Measurements from ENCODE around the gene EVI2A. TPM values are rescaled to one million over a fixed set of nuclear protein-coding genes. Genes with fewer than 3 reads are reported as not detected.
A peak's percentile ranks its signal among the peaks of the same experiment; 100 is the strongest.

Gene EVI2A, protein sequence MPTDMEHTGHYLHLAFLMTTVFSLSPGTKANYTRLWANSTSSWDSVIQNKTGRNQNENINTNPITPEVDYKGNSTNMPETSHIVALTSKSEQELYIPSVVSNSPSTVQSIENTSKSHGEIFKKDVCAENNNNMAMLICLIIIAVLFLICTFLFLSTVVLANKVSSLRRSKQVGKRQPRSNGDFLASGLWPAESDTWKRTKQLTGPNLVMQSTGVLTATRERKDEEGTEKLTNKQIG
- total RNA-seq = 100 to 1,000 TPM; 133 to 139 TPM
- 10 to 100 TPM; 70.1 to 76.9 TPM for polyA plus RNA-seq

- H3K27me3 ChIP-seq (ENCODE audit: insufficient read depth, low read length) = no peaks in the 10 kb centered on the region
- CTCF ChIA-PET (ENCODE audit: partially characterized antibody) = interaction anchor here (1.8 kb wide), 1 partner anchor 8 kb away, joined by 7 read pairs; the partner anchor contains the start of gene EVI2B
- Mint-ChIP-seq H3K4me3 (peak within 1 kb of the TSS; percentile 80 to 95 (median 90)), H3K27me3 (no peaks in the 10 kb centered on the region), H3K36me3 (peaks cover 22 to 31% of the 10 kb centered on the region in 2 donors), H3K4me1 (peaks cover 19 to 45% (median 26%) of the 10 kb centered on the region in 4 donors), H3K9me3 (no peaks in the 10 kb centered on the region), H3K27ac (peak within 1 kb of the TSS; percentile 91 to 98 (median 95))
- intact Hi-C loops (cut with micrococcal nuclease) = loop anchor here (1.0 to 5.0 kb wide), 6 partner anchors 11 to 104 kb away; no protein-coding TSS in a partner anchor
- no peaks in the 10 kb centered on the region for H3K36me3 ChIP-seq (ENCODE audit: insufficient read depth, low read length)
- POLR2A ChIA-PET (ENCODE audit: partially characterized antibody) = interaction anchor here (0.6 to 8.2 kb wide), 5 partner anchors 12 to 1154 kb away, joined by 3 to 197 read pairs (median 3); partner anchors contain the start of gene EVI2B
- DNase-seq = peak; percentile 83 to 96 (median 88)
- H3K4me3 ChIP-seq (ENCODE audit: low read length in 2 of 2) = peak within 1 kb of the TSS; percentile 87 to 92
- H3K9me3 ChIP-seq (ENCODE audit: control insufficient read depth in 1 of 2, low read length in 2 of 2) = no peaks in the 10 kb centered on the region
- peaks cover 24% of the 10 kb centered on the region for H3K4me1 ChIP-seq (ENCODE audit: insufficient read depth, low read length)
- H3K27ac ChIP-seq (ENCODE audit: low read depth, low read length) = peak within 1 kb of the TSS; percentile 73
Measured at GRCh38 chr17:31321481-31321880, at the start of gene EVI2A. TSS of gene EVI2A (minus strand) at chr17:31321622. CDS start at chr17:31319013, 2,609 bp downstream.

GRCh38 chr17:31369266-31369665 is 47.8 kb upstream of the EVI2A start:
- POLR2A ChIA-PET (ENCODE audit: partially characterized antibody) = interaction anchor here (0.9 kb wide), 1 partner anchor 12 kb away, joined by 3 read pairs; no protein-coding TSS in a partner anchor
- H3K27ac Mint-ChIP-seq = peak overlapping the region in 3 of 7 donors; percentile 5 to 52 (median 35)
- DNase-seq = no peak

GRCh38 chr17:31366088-31366487 is 44.7 kb upstream of the EVI2A start:
- H3K27ac ChIP-seq (ENCODE audit: low read depth, low read length) = no peak overlapping the region
- Mint-ChIP-seq H3K27ac (peak overlapping the region in 1 of 7 donors; percentile 2), H3K9me3 (no peaks in the 10 kb centered on the region), H3K4me3 (no peak overlapping the region), H3K27me3 (no peaks in the 10 kb centered on the region), H3K36me3 (peaks cover 24 to 29% of the 10 kb centered on the region in 2 donors), H3K4me1 (peaks cover under 1 to 7% (median 4%) of the 10 kb centered on the region in 4 donors)
- POLR2A ChIA-PET (ENCODE audit: partially characterized antibody) = no interaction called here
- peaks cover 12% of the 10 kb centered on the region for H3K36me3 ChIP-seq (ENCODE audit: insufficient read depth, low read length)
- intact Hi-C loops (cut with micrococcal nuclease) = no loop called here
- CTCF ChIA-PET (ENCODE audit: partially characterized antibody) = interaction anchor here (2.2 kb wide), 1 partner anchor 100 kb away, joined by 12 read pairs; no protein-coding TSS in a partner anchor
- no peak overlapping the region for H3K4me3 ChIP-seq (ENCODE audit: low read length in 2 of 2)
- no peak for DNase-seq
- no peaks in the 10 kb centered on the region for H3K9me3 ChIP-seq (ENCODE audit: control insufficient read depth in 1 of 2, low read length in 2 of 2)
- H3K27me3 ChIP-seq (ENCODE audit: insufficient read depth, low read length) = no peaks in the 10 kb centered on the region
- H3K4me1 ChIP-seq (ENCODE audit: insufficient read depth, low read length) = peaks cover under 1% of the 10 kb centered on the region

More at GRCh38 chr17:31369266-31369665, 47.8 kb upstream of the EVI2A start:
- Mint-ChIP-seq H3K4me1 (peaks cover 11 to 27% (median 20%) of the 10 kb centered on the region in 4 donors), H3K27me3 (no peaks in the 10 kb centered on the region), H3K4me3 (no peak overlapping the region), H3K36me3 (peaks cover 7 to 19% of the 10 kb centered on the region in 2 donors), H3K9me3 (no peaks in the 10 kb centered on the region)
- no peak overlapping the region for H3K27ac ChIP-seq (ENCODE audit: low read depth, low read length)
- no peaks in the 10 kb centered on the region for H3K36me3 ChIP-seq (ENCODE audit: insufficient read depth, low read length)
- H3K4me1 ChIP-seq (ENCODE audit: insufficient read depth, low read length) = peaks cover 9% of the 10 kb centered on the region
- CTCF ChIA-PET (ENCODE audit: partially characterized antibody) = interaction anchor here (0.9 to 2.5 kb wide), 4 partner anchors 9 to 473 kb away, joined by 3 to 5 read pairs (median 4); no protein-coding TSS in a partner anchor
- no peaks in the 10 kb centered on the region for H3K27me3 ChIP-seq (ENCODE audit: insufficient read depth, low read length)
- no peak overlapping the region for H3K4me3 ChIP-seq (ENCODE audit: low read length in 2 of 2)
- no peaks in the 10 kb centered on the region for H3K9me3 ChIP-seq (ENCODE audit: control insufficient read depth in 1 of 2, low read length in 2 of 2)
- intact Hi-C loops (cut with micrococcal nuclease) = no loop called here

DNA sequence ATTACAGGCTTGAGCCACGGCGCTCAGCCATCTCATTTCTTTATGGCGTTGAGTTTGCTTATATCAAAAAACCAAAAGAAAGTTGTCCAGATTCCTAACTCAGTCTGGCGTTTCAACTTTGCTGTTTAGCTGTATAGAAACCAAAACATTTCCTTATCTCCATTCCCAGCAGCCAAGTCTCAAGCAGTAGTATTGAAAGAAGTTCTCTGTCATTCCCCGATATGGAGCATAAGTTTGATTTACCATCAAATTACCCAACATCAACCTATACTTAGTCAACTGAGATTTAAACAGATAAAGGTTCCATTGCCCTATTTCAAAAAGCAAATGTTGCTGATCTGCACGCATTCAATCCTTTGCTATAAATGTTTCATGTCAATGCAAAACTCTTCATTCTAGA is 42.6 kb upstream of the EVI2A start:
- ChIA-PET CTCF (ENCODE audit: partially characterized antibody) (no interaction called here), POLR2A (ENCODE audit: partially characterized antibody) (no interaction called here)
- Mint-ChIP-seq H3K27me3 (no peaks in the 10 kb centered on the region), H3K36me3 (peaks cover 37 to 45% of the 10 kb centered on the region in 2 donors), H3K27ac (peak overlapping the region in 1 of 7 donors; percentile 5), H3K9me3 (no peaks in the 10 kb centered on the region), H3K4me1 (no peaks in the 10 kb centered on the region), H3K4me3 (no peak overlapping the region)
- no peak overlapping the region for H3K27ac ChIP-seq (ENCODE audit: low read depth, low read length)
- H3K36me3 ChIP-seq (ENCODE audit: insufficient read depth, low read length) = peaks cover 19% of the 10 kb centered on the region
- no peak for DNase-seq
- H3K4me3 ChIP-seq (ENCODE audit: low read length in 2 of 2) = no peak overlapping the region
- no peaks in the 10 kb centered on the region for H3K9me3 ChIP-seq (ENCODE audit: control insufficient read depth in 1 of 2, low read length in 2 of 2)
- H3K27me3 ChIP-seq (ENCODE audit: insufficient read depth, low read length) = no peaks in the 10 kb centered on the region
- intact Hi-C loops (cut with micrococcal nuclease) = no loop called here
- H3K4me1 ChIP-seq (ENCODE audit: insufficient read depth, low read length) = no peaks in the 10 kb centered on the region

GRCh38 chr17:31357839-31358394 is 36.5 kb upstream of the EVI2A start:
- CTCF ChIA-PET (ENCODE audit: partially characterized antibody) = interaction anchor here (1.2 kb wide), 1 partner anchor 15 kb away, joined by 6 read pairs; no protein-coding TSS in a partner anchor
- Mint-ChIP-seq H3K36me3 (peaks cover 52 to 66% of the 10 kb centered on the region in 2 donors), H3K27me3 (no peaks in the 10 kb centered on the region), H3K4me3 (no peak overlapping the region), H3K27ac (no peak overlapping the region), H3K4me1 (no peaks in the 10 kb centered on the region), H3K9me3 (no peaks in the 10 kb centered on the region)
- DNase-seq = no peak
- peaks cover 23% of the 10 kb centered on the region for H3K36me3 ChIP-seq (ENCODE audit: insufficient read depth, low read length)
- POLR2A ChIA-PET (ENCODE audit: partially characterized antibody) = no interaction called here
- no peaks in the 10 kb centered on the region for H3K4me1 ChIP-seq (ENCODE audit: insufficient read depth, low read length)
- no peaks in the 10 kb centered on the region for H3K27me3 ChIP-seq (ENCODE audit: insufficient read depth, low read length)
- H3K4me3 ChIP-seq (ENCODE audit: low read length in 2 of 2) = no peak overlapping the region
- H3K27ac ChIP-seq (ENCODE audit: low read depth, low read length) = no peak overlapping the region
- intact Hi-C loops (cut with micrococcal nuclease) = no loop called here
- H3K9me3 ChIP-seq (ENCODE audit: control insufficient read depth in 1 of 2, low read length in 2 of 2) = no peaks in the 10 kb centered on the region

- no peak overlapping the region for H3K4me3 ChIP-seq (ENCODE audit: low read length in 2 of 2)
- peaks cover 46 to 65% of the 10 kb centered on the region in 2 donors for H3K36me3 Mint-ChIP-seq
- H3K27me3 Mint-ChIP-seq = no peaks in the 10 kb centered on the region
- H3K4me3 Mint-ChIP-seq = no peak overlapping the region
- H3K4me1 ChIP-seq (ENCODE audit: insufficient read depth, low read length) = no peaks in the 10 kb centered on the region
- POLR2A ChIA-PET (ENCODE audit: partially characterized antibody) = interaction anchor here (0.8 kb wide), 1 partner anchor 12 kb away, joined by 3 read pairs; no protein-coding TSS in a partner anchor
- H3K27ac ChIP-seq (ENCODE audit: low read depth, low read length) = no peak overlapping the region
- no peak for DNase-seq
- intact Hi-C loops (cut with micrococcal nuclease) = no loop called here
- no peaks in the 10 kb centered on the region for H3K4me1 Mint-ChIP-seq
- H3K9me3 Mint-ChIP-seq = no peaks in the 10 kb centered on the region
- no peaks in the 10 kb centered on the region for H3K27me3 ChIP-seq (ENCODE audit: insufficient read depth, low read length)
- H3K36me3 ChIP-seq (ENCODE audit: insufficient read depth, low read length) = peaks cover 20% of the 10 kb centered on the region
- no peaks in the 10 kb centered on the region for H3K9me3 ChIP-seq (ENCODE audit: control insufficient read depth in 1 of 2, low read length in 2 of 2)
- CTCF ChIA-PET (ENCODE audit: partially characterized antibody) = interaction anchor here (1.2 kb wide), 1 partner anchor 16 kb away, joined by 6 read pairs; no protein-coding TSS in a partner anchor
- peak overlapping the region in 1 of 7 donors; percentile 18 for H3K27ac Mint-ChIP-seq
Measured at GRCh38 chr17:31357091-31357490, 35.7 kb upstream of the EVI2A start.

GRCh38 chr17:31355935-31356334 is 34.5 kb upstream of the EVI2A start:
- DNase-seq = no peak
- Histone ChIP-seq H3K27me3 (ENCODE audit: insufficient read depth, low read length) (no peaks in the 10 kb centered on the region), H3K36me3 (ENCODE audit: insufficient read depth, low read length) (peaks cover 13% of the 10 kb centered on the region), H3K27ac (ENCODE audit: low read depth, low read length) (no peak overlapping the region), H3K9me3 (ENCODE audit: control insufficient read depth in 1 of 2, low read length in 2 of 2) (no peaks in the 10 kb centered on the region), H3K4me1 (ENCODE audit: insufficient read depth, low read length) (no peaks in the 10 kb centered on the region), H3K4me3 (ENCODE audit: low read length in 2 of 2) (no peak overlapping the region)
- Mint-ChIP-seq H3K4me1 (no peaks in the 10 kb centered on the region), H3K36me3 (peaks cover 44 to 65% of the 10 kb centered on the region in 2 donors), H3K27ac (no peak overlapping the region), H3K9me3 (no peaks in the 10 kb centered on the region), H3K4me3 (no peak overlapping the region), H3K27me3 (no peaks in the 10 kb centered on the region)
- ChIA-PET CTCF (ENCODE audit: partially characterized antibody) (no interaction called here), POLR2A (ENCODE audit: partially characterized antibody) (interaction anchor here (0.6 kb wide), 1 partner anchor 19 kb away, joined by 3 read pairs; no protein-coding TSS in a partner anchor)
- intact Hi-C loops (cut with micrococcal nuclease) = no loop called here
